ENCODE data around the gene PTX3.

The PTX3 gene

GRCh38 chr3:157390713-157391515 lies 45.7 kb upstream of the PTX3 start:
- Histone ChIP-seq H3K4me2 (ENCODE audit: low read depth, low read length, poor library complexity, severe bottlenecking) (no peak overlapping the region), H3K9ac (ENCODE audit: low read length) (no peak overlapping the region), H3K36me3 (ENCODE audit: low read length) (no peaks in the 10 kb centered on the region), H3K9me2 (replicated peaks; ENCODE audit: insufficient read depth, low read length) (no peaks in the 10 kb centered on the region), H3K27me3 (ENCODE audit: low read length) (no peaks in the 10 kb centered on the region), H3F3A (ENCODE audit: insufficient read depth) (no peaks in the 10 kb centered on the region), H2AFZ (ENCODE audit: low read depth, low read length, severe bottlenecking) (no peak overlapping the region), H3K27ac (ENCODE audit: low read depth, low read length) (no peak overlapping the region), H3K9me3 (ENCODE audit: insufficient read depth, low read length) (no peaks in the 10 kb centered on the region), H4K20me1 (ENCODE audit: low read depth, low read length) (no peaks in the 10 kb centered on the region), H3K4me3 (ENCODE audit: insufficient read depth, low read length, poor library complexity, severe bottlenecking) (no peak overlapping the region), H3K79me2 (ENCODE audit: insufficient read depth, low read length) (no peaks in the 10 kb centered on the region)
- TF ChIP-seq, protein P1, sequence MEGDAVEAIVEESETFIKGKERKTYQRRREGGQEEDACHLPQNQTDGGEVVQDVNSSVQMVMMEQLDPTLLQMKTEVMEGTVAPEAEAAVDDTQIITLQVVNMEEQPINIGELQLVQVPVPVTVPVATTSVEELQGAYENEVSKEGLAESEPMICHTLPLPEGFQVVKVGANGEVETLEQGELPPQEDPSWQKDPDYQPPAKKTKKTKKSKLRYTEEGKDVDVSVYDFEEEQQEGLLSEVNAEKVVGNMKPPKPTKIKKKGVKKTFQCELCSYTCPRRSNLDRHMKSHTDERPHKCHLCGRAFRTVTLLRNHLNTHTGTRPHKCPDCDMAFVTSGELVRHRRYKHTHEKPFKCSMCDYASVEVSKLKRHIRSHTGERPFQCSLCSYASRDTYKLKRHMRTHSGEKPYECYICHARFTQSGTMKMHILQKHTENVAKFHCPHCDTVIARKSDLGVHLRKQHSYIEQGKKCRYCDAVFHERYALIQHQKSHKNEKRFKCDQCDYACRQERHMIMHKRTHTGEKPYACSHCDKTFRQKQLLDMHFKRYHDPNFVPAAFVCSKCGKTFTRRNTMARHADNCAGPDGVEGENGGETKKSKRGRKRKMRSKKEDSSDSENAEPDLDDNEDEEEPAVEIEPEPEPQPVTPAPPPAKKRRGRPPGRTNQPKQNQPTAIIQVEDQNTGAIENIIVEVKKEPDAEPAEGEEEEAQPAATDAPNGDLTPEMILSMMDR (IDR thresholded peaks at IDR 0.05; ENCODE audit: insufficient read depth, low read length, poor library complexity, severe bottlenecking) = no peak
- TF ChIP-seq EZH2phosphoT487 (conservative IDR thresholded peaks at IDR 0.05; ENCODE audit: low read length) = no peak

DNA sequence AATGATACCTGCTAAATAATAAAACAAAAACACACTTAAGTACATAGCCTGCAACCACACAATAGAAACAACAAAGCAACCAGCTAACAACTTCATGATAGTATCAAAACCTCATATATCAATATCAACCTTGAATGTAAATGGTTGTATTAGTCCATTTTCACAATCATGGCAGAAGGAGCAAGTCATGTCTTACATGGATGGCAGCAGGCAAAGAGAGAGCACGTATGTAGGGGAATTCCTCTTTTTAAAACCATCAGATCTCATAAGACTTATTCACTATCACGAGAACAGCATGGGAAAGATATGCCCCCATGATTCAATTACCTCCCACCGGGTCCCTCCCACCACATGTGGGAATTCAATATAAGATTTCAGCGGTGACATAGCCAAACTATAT lies 44.5 kb upstream of the PTX3 start:
- H3K79me2 ChIP-seq (ENCODE audit: insufficient read depth, low read length) = no peaks in the 10 kb centered on the region
- no peaks in the 10 kb centered on the region for H3K9me2 ChIP-seq (replicated peaks; ENCODE audit: insufficient read depth, low read length)
- H3K9me3 ChIP-seq (ENCODE audit: insufficient read depth, low read length) = no peaks in the 10 kb centered on the region
- H3K4me2 ChIP-seq (ENCODE audit: low read depth, low read length, poor library complexity, severe bottlenecking) = no peak overlapping the region
- no peak overlapping the region for H3K9ac ChIP-seq (ENCODE audit: low read length)
- no peak for TF ChIP-seq EZH2phosphoT487 (conservative IDR thresholded peaks at IDR 0.05; ENCODE audit: low read length)
- no peak overlapping the region for H3K4me3 ChIP-seq (ENCODE audit: insufficient read depth, low read length, poor library complexity, severe bottlenecking)
- no peaks in the 10 kb centered on the region for H3K36me3 ChIP-seq (ENCODE audit: low read length)
- no peaks in the 10 kb centered on the region for H3K27me3 ChIP-seq (ENCODE audit: low read length)
- no peak overlapping the region for H3K27ac ChIP-seq (ENCODE audit: low read depth, low read length)
- H3F3A ChIP-seq (ENCODE audit: insufficient read depth) = no peaks in the 10 kb centered on the region
- H4K20me1 ChIP-seq (ENCODE audit: low read depth, low read length) = no peaks in the 10 kb centered on the region
- H2AFZ ChIP-seq (ENCODE audit: low read depth, low read length, severe bottlenecking) = no peak overlapping the region

- Histone ChIP-seq H3K4me3 (ENCODE audit: insufficient read depth, low read length, poor library complexity, severe bottlenecking) (no peak overlapping the region), H3K36me3 (ENCODE audit: low read length) (no peaks in the 10 kb centered on the region), H4K20me1 (ENCODE audit: low read depth, low read length) (no peaks in the 10 kb centered on the region), H3K79me2 (ENCODE audit: insufficient read depth, low read length) (no peaks in the 10 kb centered on the region), H3K9me2 (replicated peaks; ENCODE audit: insufficient read depth, low read length) (no peaks in the 10 kb centered on the region), H3K4me2 (ENCODE audit: low read depth, low read length, poor library complexity, severe bottlenecking) (no peak overlapping the region), H3K27me3 (ENCODE audit: low read length) (no peaks in the 10 kb centered on the region), H3K27ac (ENCODE audit: low read depth, low read length) (no peak overlapping the region), H2AFZ (ENCODE audit: low read depth, low read length, severe bottlenecking) (no peak overlapping the region), H3K9ac (ENCODE audit: low read length) (no peak overlapping the region), H3K9me3 (ENCODE audit: insufficient read depth, low read length) (no peaks in the 10 kb centered on the region), H3F3A (ENCODE audit: insufficient read depth) (no peaks in the 10 kb centered on the region)
- TF ChIP-seq, protein P1 (IDR thresholded peaks at IDR 0.05; ENCODE audit: insufficient read depth, low read length, poor library complexity, severe bottlenecking) = no peak
- no peak for TF ChIP-seq EZH2phosphoT487 (conservative IDR thresholded peaks at IDR 0.05; ENCODE audit: low read length)
These were observed 43.5 kb upstream of the PTX3 start for GRCh38 chr3:157393113-157393512.

- Histone ChIP-seq H3K4me2 (ENCODE audit: low read depth, low read length, poor library complexity, severe bottlenecking) (no peak overlapping the region), H3K36me3 (ENCODE audit: low read length) (no peaks in the 10 kb centered on the region), H3K9me3 (ENCODE audit: insufficient read depth, low read length) (no peaks in the 10 kb centered on the region), H3K27ac (ENCODE audit: low read depth, low read length) (no peak overlapping the region), H3K9ac (ENCODE audit: low read length) (no peak overlapping the region), H3F3A (ENCODE audit: insufficient read depth) (no peaks in the 10 kb centered on the region), H2AFZ (ENCODE audit: low read depth, low read length, severe bottlenecking) (no peak overlapping the region), H3K27me3 (ENCODE audit: low read length) (no peaks in the 10 kb centered on the region), H3K9me2 (replicated peaks; ENCODE audit: insufficient read depth, low read length) (no peaks in the 10 kb centered on the region), H3K79me2 (ENCODE audit: insufficient read depth, low read length) (no peaks in the 10 kb centered on the region), H3K4me3 (ENCODE audit: insufficient read depth, low read length, poor library complexity, severe bottlenecking) (no peak overlapping the region), H4K20me1 (ENCODE audit: low read depth, low read length) (no peaks in the 10 kb centered on the region)
- TF ChIP-seq, protein P1 (IDR thresholded peaks at IDR 0.05; ENCODE audit: insufficient read depth, low read length, poor library complexity, severe bottlenecking) = no peak
- no peak for TF ChIP-seq EZH2phosphoT487 (conservative IDR thresholded peaks at IDR 0.05; ENCODE audit: low read length)
These were observed 42.2 kb upstream of the PTX3 start for GRCh38 chr3:157394411-157394810.

All from SU-DHL-6 (cell line).